OCI-LY3 (cell line): ENCODE measurements around the gene GSE1.

ENCODE experiments used
- EZH2phosphoT487 ChIP-seq: fragments of 200-600 bp; shearing (Covaris generic); IDR thresholded peaks from 2 replicates; pipeline ENCODE4 v1.6.1; 2018; ENCODE audit warnings: antibody characterized with exemption, mixed run types, low read depth
- TF ChIP-seq, protein P1 (sequence below): fragments of 200-600, 300-600 bp; sonication (generic); IDR thresholded peaks from 2 replicates; pipeline ENCODE4 v1.5.1; 2014; ENCODE audit warnings: antibody characterized with exemption, low read length, low read depth

DNA sequence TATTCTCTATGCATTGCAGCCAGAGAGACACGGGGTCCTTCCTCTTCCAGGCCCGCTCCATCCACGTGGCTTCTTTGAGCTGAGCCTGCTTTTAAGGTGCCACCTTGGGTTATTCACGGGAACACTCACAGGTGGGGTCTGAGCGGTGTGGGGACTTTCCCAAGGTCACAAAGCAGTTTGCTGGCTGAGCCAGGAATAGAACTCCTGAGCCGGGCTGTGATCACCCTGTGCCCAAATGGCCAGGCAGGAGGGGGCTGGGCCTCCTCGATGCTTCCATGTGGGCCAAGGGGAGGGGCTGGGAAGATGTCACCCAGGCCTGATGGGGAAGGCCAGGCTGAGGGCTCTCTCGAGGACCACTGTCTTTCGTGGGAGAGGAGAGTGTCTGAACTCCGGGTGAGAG, 13.0 kb upstream of the GSE1 start:
- TF ChIP-seq, protein P1, sequence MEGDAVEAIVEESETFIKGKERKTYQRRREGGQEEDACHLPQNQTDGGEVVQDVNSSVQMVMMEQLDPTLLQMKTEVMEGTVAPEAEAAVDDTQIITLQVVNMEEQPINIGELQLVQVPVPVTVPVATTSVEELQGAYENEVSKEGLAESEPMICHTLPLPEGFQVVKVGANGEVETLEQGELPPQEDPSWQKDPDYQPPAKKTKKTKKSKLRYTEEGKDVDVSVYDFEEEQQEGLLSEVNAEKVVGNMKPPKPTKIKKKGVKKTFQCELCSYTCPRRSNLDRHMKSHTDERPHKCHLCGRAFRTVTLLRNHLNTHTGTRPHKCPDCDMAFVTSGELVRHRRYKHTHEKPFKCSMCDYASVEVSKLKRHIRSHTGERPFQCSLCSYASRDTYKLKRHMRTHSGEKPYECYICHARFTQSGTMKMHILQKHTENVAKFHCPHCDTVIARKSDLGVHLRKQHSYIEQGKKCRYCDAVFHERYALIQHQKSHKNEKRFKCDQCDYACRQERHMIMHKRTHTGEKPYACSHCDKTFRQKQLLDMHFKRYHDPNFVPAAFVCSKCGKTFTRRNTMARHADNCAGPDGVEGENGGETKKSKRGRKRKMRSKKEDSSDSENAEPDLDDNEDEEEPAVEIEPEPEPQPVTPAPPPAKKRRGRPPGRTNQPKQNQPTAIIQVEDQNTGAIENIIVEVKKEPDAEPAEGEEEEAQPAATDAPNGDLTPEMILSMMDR = no peak
- no peak for TF ChIP-seq EZH2phosphoT487
